Activated CD4-positive, alpha-beta T cell treated with anti-CD3 and anti-CD28 coated beads, Interleukin-2, Interleukin-4, amounts not matched to agents 100 ng/mL and 50 ng/mL, durations not matched to agents 16 hours and 8 hours (primary cell): Measurements from ENCODE around the gene HSPE1.
"Not testable (repeated sequence)": the region's sequence is repeated elsewhere in the genome, so short reads cannot be mapped to it uniquely, and the experiment has no call there.

ENCODE experiments used
- DNase-seq: peaks from one replicate; pipeline ENCODE4 v3.0.0-alpha.2; 2020; ENCODE audit warnings: low spot score

Gene HSPE1

GRCh38 chr2:197498235-197498936 is 1.8 kb upstream of the HSPE1 start:
- DNase-seq: no peak

GRCh38 chr2:197498937-197499593 is 1.1 kb upstream of the HSPE1 start:
- peak; percentile 56 for DNase-seq

- no peak for DNase-seq
Observed at GRCh38 chr2:197500503-197501131, 438 bp downstream of the HSPE1 start.

GRCh38 chr2:197502201-197502600 is 2.0 kb downstream of the HSPE1 start:
- DNase-seq: no peak

GRCh38 chr2:197502685-197503084 is 2.5 kb downstream of the HSPE1 start:
- no peak for DNase-seq

- DNase-seq: no peak
Observed at GRCh38 chr2:197504000-197504399, 3.8 kb downstream of the HSPE1 start.

- DNase-seq: no peak
Observed at GRCh38 chr2:197504512-197504911, 4.3 kb downstream of the HSPE1 start.

GRCh38 chr2:197506658-197507057 is 6.5 kb downstream of the HSPE1 start:
- no peak for DNase-seq

- DNase-seq: no peak
Observed at GRCh38 chr2:197513915-197514314, 13.7 kb downstream of the HSPE1 start.

- no peak for DNase-seq
Observed at GRCh38 chr2:197514754-197515153, 14.6 kb downstream of the HSPE1 start.

GRCh38 chr2:197515315-197515738 is 15.1 kb downstream of the HSPE1 start:
- DNase-seq: no peak

GRCh38 chr2:197515739-197516392 is 15.7 kb downstream of the HSPE1 start, which contains the start of gene MOB4:
Gene MOB4 (plus strand): TSS chr2:197516066. CDS start chr2:197516087, 21 bp downstream.
- DNase-seq: peak; percentile 94

GRCh38 chr2:197516393-197516761 is 16.2 kb downstream of the HSPE1 start:
- no peak for DNase-seq

- no peak for DNase-seq
Observed at GRCh38 chr2:197517150-197517549, 17.0 kb downstream of the HSPE1 start.

GRCh38 chr2:197538412-197538811 is 38.2 kb downstream of the HSPE1 start:
- no peak for DNase-seq

- no peak for DNase-seq
Observed at GRCh38 chr2:197539734-197540133, 39.6 kb downstream of the HSPE1 start.

GRCh38 chr2:197543206-197543605 is 43.0 kb downstream of the HSPE1 start:
- DNase-seq: no peak

GRCh38 chr2:197547163-197547900 is 47.2 kb downstream of the HSPE1 start:
- DNase-seq: no peak

- DNase-seq: no peak
Observed at GRCh38 chr2:197548582-197548981, 48.4 kb downstream of the HSPE1 start.

GRCh38 chr2:197551260-197551659 is 51.1 kb downstream of the HSPE1 start:
- not testable (repeated sequence) for DNase-seq
